Uterus (tissue), 4 donors: ENCODE data around the gene ASIC2. TPM values are rescaled to one million over a fixed set of nuclear protein-coding genes. Genes with fewer than 3 reads are reported as not detected.

Experiments used
- DNase-seq, 2 donors: peaks; one replicate each; pipeline ENCODE4 v3.0.0-alpha.2; 2019 to 2020
- H3K27ac ChIP-seq, 2 donors: fragments of 200-600 bp; sonication (generic); 1 replicate in 1 of 2; 2 replicates in 1 of 2; pipeline ENCODE4 v1.5.1; 2016 to 2018
- H3K27me3 ChIP-seq, 2 donors: fragments of 200-600 bp; sonication (generic); one replicate each; pipeline ENCODE4 v1.5.1; 2018 to 2019; ENCODE audit warnings: control low read depth in 1 of 2
- H3K36me3 ChIP-seq, 2 donors: fragments of 200-600 bp; sonication (generic); one replicate each; pipeline ENCODE4 v1.5.1; 2019; ENCODE audit warnings: control low read depth in 1 of 2
- H3K4me1 ChIP-seq, 2 donors: fragments of 200-600 bp; sonication (generic); one replicate each; pipeline ENCODE4 v1.5.1; 2018 to 2019; ENCODE audit warnings: control low read depth in 1 of 2
- H3K4me3 ChIP-seq, 2 donors: fragments of 200-600 bp; sonication (generic); 1 replicate in 1 of 2; 2 replicates in 1 of 2; pipeline ENCODE4 v1.5.1; 2018 to 2019; ENCODE audit warnings: mild to moderate bottlenecking in 1 of 2
- H3K9me3 ChIP-seq, 2 donors: fragments of 200-600 bp; sonication (generic); one replicate each; pipeline ENCODE4 v1.5.1; 2019; ENCODE audit warnings: control low read depth in 1 of 2
- POLR2A ChIP-seq, 2 donors: fragments of 450-650 bp; IDR thresholded peaks; one replicate each; pipeline ENCODE4 v1.6.1; 2016; ENCODE audit warnings: antibody characterized with exemption in 2 of 2, mild to moderate bottlenecking in 1 of 2, moderate library complexity in 1 of 2
- intact Hi-C: fragments of 100-400 bp; cut with DNase I; formaldehyde crosslinking; loops from one replicate; pipeline ENCODE4 v1.15.1; 2023; ENCODE audit warnings: low total_unique reads
- total RNA-seq, 4 donors: library from RNA; depleted of rRNA in 3 of 4; stranded (reverse); fragments of >200 nt in 3 of 4; gene quantifications; one replicate each; pipeline versions ENCODE4 v1.1.0 to v1.2.4, GENCODE V29; 2014 to 2023
- TF ChIP-seq, protein P1 (sequence below), 4 experiments: fragments of 200-600 bp in 2 of 4; fragments of 450-650 bp in 2 of 4; sonication (generic) in 2 of 4; IDR thresholded peaks; one replicate each; pipeline ENCODE4 v1.5.1; 2016 to 2019; ENCODE audit warnings: antibody characterized with exemption in 4 of 4, mild to moderate bottlenecking in 2 of 4, moderate library complexity in 1 of 4
- donor health status: DM: yes; HTN: yes; CAD: no.

ASIC2 gene
- total RNA-seq, 4 donors from 2014 or later: 1.2 to 1.4 TPM; not detected in 2

DNA sequence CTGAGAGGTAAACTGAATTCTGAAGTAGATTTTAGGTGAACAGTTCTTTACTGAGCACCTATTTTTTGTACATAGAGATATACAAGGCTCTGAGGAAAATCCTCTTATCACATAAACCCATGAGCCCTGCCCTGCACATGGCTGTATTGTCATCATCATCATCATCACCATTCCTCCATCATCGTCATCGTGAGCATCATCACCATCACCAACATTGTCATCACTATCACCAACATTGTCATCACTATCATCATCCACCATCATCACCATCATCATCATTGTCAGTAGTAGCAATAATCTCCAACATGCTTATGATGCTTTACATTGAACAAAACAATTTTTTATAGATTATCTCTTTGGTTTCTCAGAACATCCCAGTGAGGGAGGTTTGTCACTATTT, 20.7 kb downstream of the ASIC2 start:
- Histone ChIP-seq H3K36me3 (no peaks in the 10 kb centered on the region), H3K27ac (no peak overlapping the region), H3K9me3 (no peaks in the 10 kb centered on the region), H3K4me1 (no peaks in the 10 kb centered on the region), H3K27me3 (no peaks in the 10 kb centered on the region), H3K4me3 (no peak overlapping the region)
- TF ChIP-seq POLR2A (IDR thresholded peaks at IDR 0.05): no peak
- TF ChIP-seq, protein P1, sequence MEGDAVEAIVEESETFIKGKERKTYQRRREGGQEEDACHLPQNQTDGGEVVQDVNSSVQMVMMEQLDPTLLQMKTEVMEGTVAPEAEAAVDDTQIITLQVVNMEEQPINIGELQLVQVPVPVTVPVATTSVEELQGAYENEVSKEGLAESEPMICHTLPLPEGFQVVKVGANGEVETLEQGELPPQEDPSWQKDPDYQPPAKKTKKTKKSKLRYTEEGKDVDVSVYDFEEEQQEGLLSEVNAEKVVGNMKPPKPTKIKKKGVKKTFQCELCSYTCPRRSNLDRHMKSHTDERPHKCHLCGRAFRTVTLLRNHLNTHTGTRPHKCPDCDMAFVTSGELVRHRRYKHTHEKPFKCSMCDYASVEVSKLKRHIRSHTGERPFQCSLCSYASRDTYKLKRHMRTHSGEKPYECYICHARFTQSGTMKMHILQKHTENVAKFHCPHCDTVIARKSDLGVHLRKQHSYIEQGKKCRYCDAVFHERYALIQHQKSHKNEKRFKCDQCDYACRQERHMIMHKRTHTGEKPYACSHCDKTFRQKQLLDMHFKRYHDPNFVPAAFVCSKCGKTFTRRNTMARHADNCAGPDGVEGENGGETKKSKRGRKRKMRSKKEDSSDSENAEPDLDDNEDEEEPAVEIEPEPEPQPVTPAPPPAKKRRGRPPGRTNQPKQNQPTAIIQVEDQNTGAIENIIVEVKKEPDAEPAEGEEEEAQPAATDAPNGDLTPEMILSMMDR (IDR thresholded peaks at IDR 0.05): no peak
- DNase-seq: no peak
- intact Hi-C loops: no loop called here

DNA sequence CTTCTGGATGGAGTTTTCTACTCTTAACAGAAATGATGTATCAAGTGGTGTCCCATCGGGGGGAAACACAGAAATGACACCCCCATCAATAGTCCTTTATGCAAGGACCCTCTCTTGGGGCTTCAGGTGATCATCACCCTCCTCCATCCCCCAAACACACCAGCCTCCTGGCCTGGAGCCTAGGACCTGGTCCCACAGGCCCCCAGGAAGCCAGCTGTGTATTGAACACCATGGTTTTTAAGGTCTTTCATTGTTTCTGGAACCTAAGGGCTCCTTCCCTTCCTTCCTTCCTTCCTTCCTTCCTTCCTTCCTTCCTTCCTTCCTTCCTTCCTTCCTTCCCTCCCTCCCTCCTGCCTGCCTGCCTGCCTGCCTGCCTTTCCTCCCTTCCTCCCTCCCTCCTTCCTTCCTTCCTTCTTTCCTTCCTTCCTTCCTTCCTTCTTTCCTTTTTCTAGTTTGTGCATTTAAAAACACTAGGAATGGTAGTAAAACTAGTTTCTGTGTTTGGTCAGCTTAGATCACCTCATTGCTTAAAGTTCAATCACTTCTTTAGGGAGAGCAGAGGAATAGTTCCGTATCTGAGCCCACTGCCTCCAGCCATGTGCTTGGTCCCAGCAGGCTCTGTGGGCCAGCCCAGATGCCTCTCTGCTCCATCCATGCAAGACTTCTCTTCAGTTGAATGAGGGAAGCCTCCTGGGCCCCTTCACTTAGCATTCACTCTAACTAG, 23.6 kb downstream of the ASIC2 start:
- TF ChIP-seq, protein P1 (IDR thresholded peaks at IDR 0.05): no peak
- no peak for TF ChIP-seq POLR2A (IDR thresholded peaks at IDR 0.05)

DNA sequence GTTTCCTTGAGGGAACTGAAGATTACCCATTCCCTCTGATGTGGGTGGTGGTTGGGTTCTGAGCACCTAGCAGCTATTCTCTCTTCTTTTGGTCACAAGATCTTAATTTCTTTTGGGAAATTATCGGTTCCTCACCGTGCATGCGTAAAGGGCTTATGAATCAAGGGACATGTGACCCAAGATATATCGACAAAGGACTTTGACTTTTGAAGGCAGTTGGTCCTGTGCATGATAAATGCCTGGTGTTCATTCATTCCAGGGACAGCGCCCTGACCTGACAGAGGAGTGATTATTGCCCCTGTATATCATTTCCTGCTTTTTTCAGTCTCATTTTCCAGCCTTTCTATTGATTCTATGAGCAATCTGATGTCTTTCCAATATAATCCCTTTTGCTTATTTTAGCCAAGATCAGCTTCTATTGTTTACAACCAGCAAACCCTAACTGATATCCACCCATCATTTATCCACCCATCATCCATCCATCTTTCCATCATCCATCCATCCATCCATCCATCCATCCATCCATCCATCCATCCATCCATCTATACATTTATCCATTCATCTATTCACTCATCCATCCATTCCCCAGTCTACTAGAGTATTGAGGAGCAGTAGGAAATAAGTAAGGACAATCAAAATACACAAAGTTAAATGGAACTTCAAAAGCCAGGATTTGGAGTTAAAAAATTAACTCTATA, 25.1 kb downstream of the ASIC2 start:
- Histone ChIP-seq H3K4me1 (no peaks in the 10 kb centered on the region), H3K36me3 (no peaks in the 10 kb centered on the region), H3K4me3 (no peak overlapping the region), H3K27me3 (no peaks in the 10 kb centered on the region), H3K9me3 (no peaks in the 10 kb centered on the region), H3K27ac (no peak overlapping the region)
- no peak for TF ChIP-seq POLR2A (IDR thresholded peaks at IDR 0.05)
- TF ChIP-seq, protein P1 (IDR thresholded peaks at IDR 0.05): no peak
- no peak for DNase-seq
- intact Hi-C loops: no loop called here

More for the DNA sequence above, 23.6 kb downstream of the ASIC2 start:
- intact Hi-C loops: no loop called here
- Histone ChIP-seq H3K27ac (no peak overlapping the region), H3K4me3 (no peak overlapping the region), H3K4me1 (no peaks in the 10 kb centered on the region), H3K36me3 (no peaks in the 10 kb centered on the region), H3K9me3 (no peaks in the 10 kb centered on the region), H3K27me3 (no peaks in the 10 kb centered on the region)
- DNase-seq: no peak

DNA sequence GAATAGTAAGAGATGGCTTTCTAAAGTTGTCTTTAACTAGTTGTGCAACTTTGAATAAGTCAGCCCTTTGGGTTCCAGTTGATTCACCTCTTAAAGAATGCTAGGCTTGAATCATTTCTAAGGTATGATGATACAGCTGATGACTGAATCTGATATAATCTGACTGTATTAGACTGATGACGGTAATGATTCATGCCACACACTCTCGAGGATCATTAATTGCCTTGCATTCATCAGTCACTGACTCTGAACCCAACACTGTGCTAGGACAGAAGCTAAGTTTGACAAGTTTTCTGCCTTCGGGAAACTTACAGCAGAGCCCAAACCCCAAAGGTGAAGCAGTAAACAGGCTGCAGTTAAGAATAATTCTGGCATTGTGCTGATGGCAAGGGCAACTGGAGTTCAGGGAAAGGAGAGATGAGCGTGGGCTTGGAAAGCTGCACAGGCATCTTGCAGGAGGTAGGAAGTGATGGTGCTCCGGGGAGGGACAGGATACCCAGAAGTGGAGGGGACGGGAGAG, 25.8 kb downstream of the ASIC2 start:
- DNase-seq: no peak
- intact Hi-C loops: no loop called here
- Histone ChIP-seq H3K36me3 (no peaks in the 10 kb centered on the region), H3K27me3 (no peaks in the 10 kb centered on the region), H3K27ac (no peak overlapping the region), H3K4me3 (no peak overlapping the region), H3K4me1 (no peaks in the 10 kb centered on the region), H3K9me3 (no peaks in the 10 kb centered on the region)
- TF ChIP-seq, protein P1 (IDR thresholded peaks at IDR 0.05): no peak
- TF ChIP-seq POLR2A (IDR thresholded peaks at IDR 0.05): no peak

DNA sequence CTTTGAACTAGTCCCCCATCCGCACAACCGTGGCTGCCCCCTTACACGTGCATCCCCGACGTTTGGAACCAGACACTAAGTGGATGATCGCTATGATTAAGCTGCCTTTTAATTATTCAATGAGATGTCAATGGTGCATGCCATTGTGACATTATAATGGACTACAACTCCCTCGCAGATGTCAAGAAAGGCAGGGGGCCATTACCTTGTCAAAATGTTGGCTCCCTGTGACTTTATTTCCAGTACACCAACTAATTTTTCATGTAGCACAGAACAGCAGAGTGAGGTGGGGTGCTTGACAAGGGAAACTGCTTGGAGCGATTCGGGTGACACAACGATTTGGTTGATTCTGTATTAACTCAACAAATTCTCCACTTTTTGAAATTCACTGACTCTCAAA, 26.5 kb downstream of the ASIC2 start:
- Histone ChIP-seq H3K9me3 (no peaks in the 10 kb centered on the region), H3K36me3 (no peaks in the 10 kb centered on the region), H3K4me1 (no peaks in the 10 kb centered on the region), H3K27me3 (no peaks in the 10 kb centered on the region), H3K4me3 (no peak overlapping the region), H3K27ac (no peak overlapping the region)
- TF ChIP-seq, protein P1 (IDR thresholded peaks at IDR 0.05): no peak
- no peak for TF ChIP-seq POLR2A (IDR thresholded peaks at IDR 0.05)
- DNase-seq: no peak
- intact Hi-C loops: no loop called here
